Measurements from ENCODE around the gene ADH7. TPM values are rescaled to one million over a fixed set of nuclear protein-coding genes. Genes with fewer than 3 reads are reported as not detected.
"Not testable (repeated sequence)": the region's sequence is repeated elsewhere in the genome, so short reads cannot be mapped to it uniquely, and the experiment has no call there.

ADH7 gene
- polyA plus RNA-seq, 1 donor, result not detected

DNA sequence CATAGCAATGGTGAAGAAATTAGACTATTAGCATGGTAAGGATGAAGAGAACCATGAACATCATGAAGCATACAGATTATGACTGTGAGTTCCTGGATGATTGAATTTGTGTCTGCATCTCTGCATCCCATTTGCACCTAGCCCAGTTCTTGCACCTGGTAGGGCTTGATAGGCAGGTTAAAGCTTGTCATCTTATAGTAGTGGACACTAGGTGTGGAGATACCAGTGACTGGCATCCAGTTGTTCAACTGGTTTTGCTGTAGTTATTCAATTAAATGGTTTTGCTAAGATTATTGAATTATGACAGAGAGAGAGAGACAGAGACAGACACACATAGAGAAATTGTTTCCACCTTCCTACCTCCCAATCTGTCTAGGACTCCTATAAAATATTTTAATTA is 5.0 kb downstream of the ADH7 start:
- H3K4me3 ChIP-seq (ENCODE audit: low read length), result no peak overlapping the region
- no peaks in the 10 kb centered on the region for H3K27me3 ChIP-seq (ENCODE audit: control insufficient read depth, insufficient read depth, low read length)
- no peaks in the 10 kb centered on the region for H3K9me3 ChIP-seq (ENCODE audit: control insufficient read depth, low read depth, low read length)
- no peaks in the 10 kb centered on the region for H3K4me1 ChIP-seq (ENCODE audit: control insufficient read depth, insufficient read depth, low read length)
- no peaks in the 10 kb centered on the region for H3K36me3 ChIP-seq (ENCODE audit: control insufficient read depth, insufficient read depth, low read length)
- H3K27ac ChIP-seq (ENCODE audit: low read length), result no peak overlapping the region
- DNase-seq, result no peak

DNA sequence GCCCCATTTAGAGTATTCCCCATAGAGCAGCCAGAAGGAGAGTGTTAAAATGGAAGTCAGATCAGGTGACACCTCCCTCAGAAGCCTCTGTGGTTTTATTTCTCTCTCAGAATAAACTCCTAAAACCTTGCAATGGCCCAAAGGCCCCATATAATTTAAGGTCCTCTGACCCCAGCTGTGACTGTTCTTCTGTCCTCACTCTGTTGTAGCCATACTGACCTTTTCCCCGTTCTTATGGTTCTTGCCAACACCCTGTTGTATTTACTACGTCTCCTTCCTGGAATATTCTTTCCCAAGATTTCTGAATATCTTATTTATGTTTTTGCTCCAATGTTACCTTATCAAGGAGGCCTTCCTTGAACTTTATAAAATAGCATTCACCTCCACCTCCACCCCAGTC is 18.0 kb downstream of the ADH7 start:
- no peaks in the 10 kb centered on the region for H3K9me3 ChIP-seq (ENCODE audit: control insufficient read depth, low read depth, low read length)
- WGBS (ENCODE audit: insufficient coverage, low lambda C conversion rate), result 56% methylated on average over 2 of the region's 2 CpGs
- no peak overlapping the region for H3K4me3 ChIP-seq (ENCODE audit: low read length)
- H3K27ac ChIP-seq (ENCODE audit: low read length), result no peak overlapping the region
- H3K36me3 ChIP-seq (ENCODE audit: control insufficient read depth, insufficient read depth, low read length), result no peaks in the 10 kb centered on the region
- DNase-seq, result peak in 1 of 2 donors; percentile 49
- no peaks in the 10 kb centered on the region for H3K27me3 ChIP-seq (ENCODE audit: control insufficient read depth, insufficient read depth, low read length)
- peaks cover 9% of the 10 kb centered on the region for H3K4me1 ChIP-seq (ENCODE audit: control insufficient read depth, insufficient read depth, low read length)

DNA sequence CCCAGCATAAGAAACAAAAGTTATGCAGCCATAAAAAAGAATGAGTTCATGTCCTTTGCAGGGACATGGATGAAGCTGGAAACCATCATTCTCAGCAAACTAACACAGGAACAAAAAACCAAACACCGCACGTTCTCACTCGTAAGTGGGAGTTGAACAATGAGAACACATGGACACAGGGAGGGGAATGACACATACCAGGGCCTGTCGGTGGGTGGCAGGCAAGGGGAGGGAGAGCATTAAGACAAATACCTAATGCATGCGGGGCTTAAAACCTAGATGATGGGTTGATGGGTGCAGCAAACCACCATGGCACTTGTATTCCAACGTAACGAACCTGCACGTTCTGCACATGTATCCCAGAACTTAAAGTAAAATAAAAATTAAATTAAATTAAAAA is 19.4 kb downstream of the ADH7 start:
- H3K27ac ChIP-seq (ENCODE audit: low read length); H3K4me1 ChIP-seq (ENCODE audit: control insufficient read depth, insufficient read depth, low read length); DNase-seq; H3K36me3 ChIP-seq (ENCODE audit: control insufficient read depth, insufficient read depth, low read length); H3K9me3 ChIP-seq (ENCODE audit: control insufficient read depth, low read depth, low read length); H3K4me3 ChIP-seq (ENCODE audit: low read length); H3K27me3 ChIP-seq (ENCODE audit: control insufficient read depth, insufficient read depth, low read length): not testable (repeated sequence)
- 81% methylated on average over 3 of the region's 8 CpGs for WGBS (ENCODE audit: insufficient coverage, low lambda C conversion rate)

DNA sequence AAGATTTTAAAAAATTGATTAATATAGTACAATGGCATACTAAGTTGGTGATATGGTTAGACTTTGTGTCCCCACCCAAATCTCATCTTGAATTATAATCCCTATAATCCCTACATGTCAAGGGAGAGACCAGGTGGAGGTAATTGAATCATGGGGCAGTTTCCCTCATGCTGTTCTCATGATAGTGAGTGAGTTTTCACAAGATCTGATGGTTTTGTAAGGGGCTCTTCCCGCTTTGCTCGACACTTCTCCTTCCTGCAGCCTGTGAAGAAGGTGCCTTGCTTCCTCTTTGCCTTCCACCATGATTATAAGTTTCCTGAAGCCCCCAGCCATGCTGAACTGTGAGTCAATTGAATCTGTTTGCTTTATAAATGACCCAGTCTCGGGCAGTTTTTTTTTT is 20.2 kb downstream of the ADH7 start:
- not testable (repeated sequence) for H3K27ac ChIP-seq (ENCODE audit: low read length); H3K27me3 ChIP-seq (ENCODE audit: control insufficient read depth, insufficient read depth, low read length); DNase-seq; H3K4me1 ChIP-seq (ENCODE audit: control insufficient read depth, insufficient read depth, low read length); H3K4me3 ChIP-seq (ENCODE audit: low read length); H3K9me3 ChIP-seq (ENCODE audit: control insufficient read depth, low read depth, low read length); H3K36me3 ChIP-seq (ENCODE audit: control insufficient read depth, insufficient read depth, low read length)
- WGBS (ENCODE audit: insufficient coverage, low lambda C conversion rate), result 100% methylated on average over 1 of the region's 3 CpGs

DNA sequence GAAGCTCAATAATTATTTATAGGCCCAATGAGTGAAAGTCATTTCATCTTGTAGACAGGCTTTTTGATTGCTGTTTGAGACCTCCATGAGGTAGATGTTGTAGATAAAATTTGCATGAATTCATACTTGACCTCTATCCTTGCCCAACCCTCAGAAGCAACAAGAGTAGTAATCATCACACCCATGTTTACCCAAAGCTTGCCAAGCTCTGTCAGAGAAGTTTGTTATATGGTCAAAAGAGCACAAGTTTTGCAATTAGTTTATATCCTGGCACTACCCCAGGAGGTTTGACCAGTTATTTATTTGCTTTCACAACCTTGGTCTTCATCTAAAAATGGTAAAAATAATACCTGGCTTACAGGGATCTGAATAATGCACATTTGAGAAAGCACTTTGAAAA is 20.7 kb downstream of the ADH7 start:
- no peak overlapping the region for H3K4me3 ChIP-seq (ENCODE audit: low read length)
- H3K27ac ChIP-seq (ENCODE audit: low read length), result no peak overlapping the region
- no peaks in the 10 kb centered on the region for H3K27me3 ChIP-seq (ENCODE audit: control insufficient read depth, insufficient read depth, low read length)
- no peaks in the 10 kb centered on the region for H3K9me3 ChIP-seq (ENCODE audit: control insufficient read depth, low read depth, low read length)
- no peaks in the 10 kb centered on the region for H3K36me3 ChIP-seq (ENCODE audit: control insufficient read depth, insufficient read depth, low read length)
- H3K4me1 ChIP-seq (ENCODE audit: control insufficient read depth, insufficient read depth, low read length), result peaks cover 9% of the 10 kb centered on the region
- peak in 1 of 2 donors; percentile 25 for DNase-seq

DNA sequence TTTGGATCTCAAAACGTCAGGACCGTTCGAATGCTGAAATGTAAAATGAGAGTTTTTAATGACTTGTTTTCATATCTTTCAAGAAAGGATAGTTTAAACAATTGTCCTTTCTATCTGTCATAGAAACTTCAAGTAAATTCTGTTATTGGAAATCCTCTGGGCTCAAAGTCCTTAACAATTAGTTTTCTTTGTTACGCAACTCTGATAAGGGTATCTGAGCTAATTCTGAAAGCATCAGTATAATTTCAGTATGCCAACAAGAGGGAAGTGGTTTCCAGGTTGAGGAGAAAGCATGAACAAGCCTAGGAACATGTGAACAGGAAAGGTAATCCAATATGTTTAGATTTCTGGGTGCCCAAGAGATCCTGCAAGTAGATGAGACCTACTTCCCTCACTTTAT is 22.0 kb downstream of the ADH7 start:
- peaks cover 9% of the 10 kb centered on the region for H3K4me1 ChIP-seq (ENCODE audit: control insufficient read depth, insufficient read depth, low read length)

DNA sequence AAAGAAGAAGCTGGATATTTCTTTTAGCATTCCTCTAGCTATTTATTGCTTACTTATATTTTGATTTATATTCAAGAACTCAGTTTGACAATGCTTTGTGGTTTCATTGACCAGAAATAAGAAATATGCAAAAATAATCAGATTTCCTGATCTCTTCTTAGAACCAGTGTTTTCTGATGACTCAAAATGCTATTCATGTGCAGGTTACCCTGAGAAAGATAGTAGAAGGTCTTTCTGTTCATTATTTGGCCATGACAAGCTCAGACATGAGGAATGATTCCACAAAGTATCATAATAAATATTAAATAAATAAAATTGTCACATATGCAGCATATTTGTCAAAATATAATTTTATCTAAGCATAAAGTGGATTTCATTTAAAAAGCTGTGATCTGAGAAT is 24.1 kb downstream of the ADH7 start:
- no peaks in the 10 kb centered on the region for H3K9me3 ChIP-seq (ENCODE audit: control insufficient read depth, low read depth, low read length)
- H3K4me3 ChIP-seq (ENCODE audit: low read length), result no peak overlapping the region
- H3K36me3 ChIP-seq (ENCODE audit: control insufficient read depth, insufficient read depth, low read length), result no peaks in the 10 kb centered on the region
- no peaks in the 10 kb centered on the region for H3K27me3 ChIP-seq (ENCODE audit: control insufficient read depth, insufficient read depth, low read length)
- H3K4me1 ChIP-seq (ENCODE audit: control insufficient read depth, insufficient read depth, low read length), result peaks cover 9% of the 10 kb centered on the region
- no peak for DNase-seq
- no peak overlapping the region for H3K27ac ChIP-seq (ENCODE audit: low read length)

More for the DNA sequence above, 22.0 kb downstream of the ADH7 start:
- no peaks in the 10 kb centered on the region for H3K9me3 ChIP-seq (ENCODE audit: control insufficient read depth, low read depth, low read length)
- no CpG with 5 or more reads among the region's 4 CpGs for WGBS (ENCODE audit: insufficient coverage, low lambda C conversion rate)
- peak overlapping the region; percentile 60 for H3K27ac ChIP-seq (ENCODE audit: low read length)
- H3K36me3 ChIP-seq (ENCODE audit: control insufficient read depth, insufficient read depth, low read length), result no peaks in the 10 kb centered on the region
- no peaks in the 10 kb centered on the region for H3K27me3 ChIP-seq (ENCODE audit: control insufficient read depth, insufficient read depth, low read length)
- peak; percentile 54 to 75 for DNase-seq
- H3K4me3 ChIP-seq (ENCODE audit: low read length), result no peak overlapping the region

DNA sequence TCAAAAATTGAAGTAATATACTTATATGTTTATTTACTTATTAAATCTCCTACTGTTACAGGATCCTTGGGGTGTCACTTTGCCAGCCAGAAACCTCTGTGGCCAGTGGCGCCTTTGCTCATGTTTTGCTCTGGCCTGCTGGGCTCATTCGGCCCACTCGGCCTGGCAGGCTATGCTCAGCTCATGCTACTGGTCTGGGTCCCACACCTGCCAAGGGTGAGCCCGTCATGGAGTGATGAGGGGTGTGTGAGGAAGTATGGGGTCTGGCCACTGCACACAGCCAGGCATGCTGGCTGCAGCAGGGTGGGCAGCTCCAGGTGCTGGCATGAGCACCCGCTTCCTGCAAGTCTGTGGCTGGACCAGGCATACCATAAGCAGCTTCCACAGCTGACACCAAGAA is 25.1 kb downstream of the ADH7 start:
- H3K4me3 ChIP-seq (ENCODE audit: low read length), result no peak overlapping the region
- peaks cover 13% of the 10 kb centered on the region for H3K4me1 ChIP-seq (ENCODE audit: control insufficient read depth, insufficient read depth, low read length)
- H3K36me3 ChIP-seq (ENCODE audit: control insufficient read depth, insufficient read depth, low read length), result no peaks in the 10 kb centered on the region
- no peaks in the 10 kb centered on the region for H3K27me3 ChIP-seq (ENCODE audit: control insufficient read depth, insufficient read depth, low read length)
- no peak overlapping the region for H3K27ac ChIP-seq (ENCODE audit: low read length)
- H3K9me3 ChIP-seq (ENCODE audit: control insufficient read depth, low read depth, low read length), result no peaks in the 10 kb centered on the region
- no CpG with 5 or more reads among the region's 5 CpGs for WGBS (ENCODE audit: insufficient coverage, low lambda C conversion rate)
- DNase-seq, result no peak

DNA sequence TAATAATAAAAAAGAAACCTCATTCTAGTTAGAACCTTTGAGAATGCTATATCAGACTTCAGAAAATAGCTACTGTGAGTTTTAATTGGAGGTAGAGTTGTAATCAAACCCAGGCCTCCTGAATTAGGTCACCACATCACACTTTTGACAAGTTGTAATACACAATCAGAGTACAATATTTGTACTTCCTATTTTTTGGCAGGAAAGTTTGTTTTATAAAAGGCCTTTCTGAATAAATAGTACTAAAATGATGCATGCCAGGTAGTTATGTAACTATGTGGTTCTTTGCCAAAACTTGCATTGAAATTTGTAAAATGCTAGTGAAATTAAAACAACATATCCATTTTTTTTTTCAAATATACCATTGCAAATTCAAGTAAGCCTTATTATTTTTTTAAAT is 26.8 kb downstream of the ADH7 start:
- Histone ChIP-seq H3K36me3 (ENCODE audit: control insufficient read depth, insufficient read depth, low read length) (no peaks in the 10 kb centered on the region), H3K4me1 (ENCODE audit: control insufficient read depth, insufficient read depth, low read length) (peaks cover 17% of the 10 kb centered on the region), H3K27me3 (ENCODE audit: control insufficient read depth, insufficient read depth, low read length) (no peaks in the 10 kb centered on the region), H3K27ac (ENCODE audit: low read length) (no peak overlapping the region), H3K4me3 (ENCODE audit: low read length) (no peak overlapping the region), H3K9me3 (ENCODE audit: control insufficient read depth, low read depth, low read length) (no peaks in the 10 kb centered on the region)
- DNase-seq, result no peak

DNA sequence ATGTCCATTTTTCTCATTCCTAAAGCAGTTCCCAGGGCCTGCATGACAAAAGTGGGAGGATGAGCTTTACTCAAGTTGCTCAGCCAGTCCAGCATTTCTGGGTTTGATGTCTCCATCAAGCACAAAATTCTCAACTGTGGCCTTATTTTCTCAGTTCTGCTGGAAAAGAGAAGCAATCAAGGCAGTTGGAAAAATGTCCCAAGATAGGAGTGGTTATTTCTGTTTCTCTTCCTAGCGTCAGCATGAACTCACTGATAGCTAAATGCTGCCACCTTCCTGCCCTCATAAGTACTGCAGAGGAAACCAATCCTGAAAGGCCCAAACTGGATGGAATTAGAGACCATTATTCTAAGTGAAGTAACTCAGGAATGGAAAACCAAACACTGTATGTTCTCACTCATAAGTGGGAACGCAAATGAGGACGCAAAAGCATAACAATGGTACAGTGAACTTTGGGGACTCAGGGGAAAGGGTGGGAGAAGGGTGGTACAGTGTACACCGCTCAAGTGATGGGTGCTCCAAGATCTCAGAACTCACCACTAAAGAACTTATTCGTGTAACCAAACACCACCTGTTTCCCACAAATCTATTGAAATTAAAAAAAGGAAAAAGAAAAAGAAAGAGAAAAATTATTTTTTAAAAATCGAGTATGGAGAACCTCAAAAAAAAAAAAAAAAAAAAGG is 29.6 kb downstream of the ADH7 start:
- 86% methylated on average over 3 of the region's 6 CpGs for WGBS (ENCODE audit: insufficient coverage, low lambda C conversion rate)
- peaks cover 37% of the 10 kb centered on the region for H3K4me1 ChIP-seq (ENCODE audit: control insufficient read depth, insufficient read depth, low read length)

DNA sequence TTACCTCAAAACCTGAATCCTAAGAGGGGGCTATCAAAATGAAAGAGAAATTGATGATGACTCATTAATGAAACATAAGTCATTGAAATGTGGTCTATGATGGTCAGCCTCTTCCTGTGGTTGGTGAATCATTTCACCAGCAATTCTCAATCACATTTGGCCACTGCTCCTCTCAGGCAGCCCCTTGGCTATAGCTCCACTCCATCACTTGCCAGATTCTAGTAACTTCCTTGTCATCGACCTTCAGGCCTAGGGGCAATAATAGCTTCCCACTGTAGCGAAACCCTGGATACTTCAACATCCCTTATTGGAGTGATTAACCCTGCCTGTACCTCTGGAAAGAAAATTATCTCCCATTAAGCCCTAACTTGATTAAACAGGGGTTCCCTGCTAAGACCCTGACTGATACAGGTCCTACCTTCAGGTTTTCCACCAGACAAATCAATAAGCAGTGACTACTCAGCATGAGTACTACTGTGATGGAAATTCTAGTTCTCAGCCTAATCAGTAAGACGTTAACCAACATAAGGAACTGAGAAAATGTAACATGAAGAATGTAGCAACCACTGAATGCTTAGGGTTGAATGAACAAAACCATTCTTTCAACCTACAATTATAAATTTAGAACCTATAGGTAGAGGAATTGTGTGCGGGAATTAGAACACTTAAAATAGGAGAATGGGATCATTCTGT is 30.4 kb downstream of the ADH7 start:
- Histone ChIP-seq H3K4me3 (ENCODE audit: low read length) (no peak overlapping the region), H3K27ac (ENCODE audit: low read length) (peak overlapping the region; percentile 78), H3K9me3 (ENCODE audit: control insufficient read depth, low read depth, low read length) (no peaks in the 10 kb centered on the region), H3K4me1 (ENCODE audit: control insufficient read depth, insufficient read depth, low read length) (peaks cover 37% of the 10 kb centered on the region), H3K36me3 (ENCODE audit: control insufficient read depth, insufficient read depth, low read length) (no peaks in the 10 kb centered on the region), H3K27me3 (ENCODE audit: control insufficient read depth, insufficient read depth, low read length) (no peaks in the 10 kb centered on the region)
- no peak for DNase-seq
- 86% methylated on average over 1 of the region's 4 CpGs for WGBS (ENCODE audit: insufficient coverage, low lambda C conversion rate)

More for the DNA sequence above, 29.6 kb downstream of the ADH7 start:
- no peaks in the 10 kb centered on the region for H3K27me3 ChIP-seq (ENCODE audit: control insufficient read depth, insufficient read depth, low read length)
- no peaks in the 10 kb centered on the region for H3K9me3 ChIP-seq (ENCODE audit: control insufficient read depth, low read depth, low read length)
- no peak overlapping the region for H3K4me3 ChIP-seq (ENCODE audit: low read length)
- H3K36me3 ChIP-seq (ENCODE audit: control insufficient read depth, insufficient read depth, low read length), result no peaks in the 10 kb centered on the region
- peak; percentile 68 to 70 for DNase-seq
- H3K27ac ChIP-seq (ENCODE audit: low read length), result peak overlapping the region; percentile 78
